PC-9 (cell line): Measurements from ENCODE around the gene ALK. TPM values are rescaled to one million over a fixed set of nuclear protein-coding genes. Genes with fewer than 3 reads are reported as not detected.

Source experiments
- BruUV-seq: library from RNA; stranded (reverse); fragments of 400-500 nt; replicated peaks from 2 replicates; lab custom pipeline; 2021; lab: Mats Ljungman, UMichigan
- CTCF ChIA-PET: fragments of 300-600 bp; sonication (Branson Sonifier 250); formaldehyde crosslinking; loops from one replicate; lab custom pipeline; 2022; ENCODE audit warnings: antibody characterized with exemption; lab: Charles Lee
- POLR2A ChIA-PET: fragments of 300-600 bp; sonication (Branson Sonifier 250); formaldehyde crosslinking; loops from one replicate; lab custom pipeline; 2022; ENCODE audit warnings: antibody characterized with exemption; ENCODE audit not compliant: unreplicated experiment; lab: Charles Lee
- DNase-seq, 2 experiments: peaks; one replicate each; pipeline versions ENCODE4 v3.0.0 to v3.0.0-alpha.2; 2015 to 2022; ENCODE audit warnings: mixed read lengths in 1 of 2
- H2AFZ ChIP-seq: fragments of 200-600 bp; sonication (generic); 2 replicates; pipeline ENCODE4 v1.8.1; 2017; ENCODE audit warnings: antibody characterized with exemption
- H3F3A ChIP-seq: fragments of 200-600 bp; sonication (generic); 2 replicates; pipeline ENCODE4 v1.8.1; 2017; ENCODE audit warnings: antibody characterized with exemption, mild to moderate bottlenecking, low read depth; ENCODE audit not compliant: insufficient read depth
- H3K27ac ChIP-seq: fragments of 200-600 bp; sonication (generic); 2 replicates; pipeline ENCODE4 v1.6.1; 2016; ENCODE audit warnings: mixed run types
- H3K27me3 ChIP-seq: fragments of 200-600 bp; sonication (generic); 2 replicates; pipeline ENCODE4 v1.6.1; 2016; ENCODE audit warnings: low read depth, mixed run types; ENCODE audit not compliant: insufficient read depth
- H3K36me3 ChIP-seq: fragments of 200-600 bp; sonication (generic); 2 replicates; pipeline ENCODE4 v1.6.1; 2016; ENCODE audit warnings: low read depth, mixed run types
- H3K4me1 ChIP-seq: fragments of 200-600 bp; sonication (generic); replicated peaks from 2 replicates; pipeline ENCODE4 v1.6.1; 2016; ENCODE audit warnings: mixed run types; ENCODE audit not compliant: insufficient read depth
- H3K4me2 ChIP-seq: fragments of 200-600 bp; sonication (generic); 2 replicates; pipeline ENCODE4 v1.6.1; 2017; ENCODE audit warnings: mixed run types
- H3K4me3 ChIP-seq: fragments of 200-600 bp; sonication (generic); 2 replicates; pipeline ENCODE4 v1.6.1; 2016; ENCODE audit warnings: mixed run types
- H3K79me2 ChIP-seq: fragments of 200-600 bp; sonication (generic); 2 replicates; pipeline ENCODE4 v1.6.1; 2017; ENCODE audit warnings: low read depth, mixed run types
- H3K9me2 ChIP-seq: fragments of 200-600 bp; sonication (generic); 2 replicates; pipeline ENCODE4 v1.8.1; 2017; ENCODE audit warnings: mild to moderate bottlenecking; ENCODE audit not compliant: insufficient read depth
- H3K9me3 ChIP-seq: fragments of 200-600 bp; sonication (generic); 2 replicates; pipeline ENCODE4 v1.8.1; 2016; ENCODE audit warnings: low read depth; ENCODE audit not compliant: insufficient read depth
- H4K20me1 ChIP-seq: fragments of 200-600 bp; sonication (generic); 2 replicates; pipeline ENCODE4 v1.8.1; 2017; ENCODE audit not compliant: insufficient read depth
- CTCF ChIP-seq: fragments of 200-600 bp; sonication (generic); conservative IDR thresholded peaks from 2 replicates; pipeline ENCODE4 v1.6.1; 2017; ENCODE audit warnings: mixed run types, antibody characterized with exemption, mild to moderate bottlenecking, moderate library complexity
- EZH2 ChIP-seq: fragments of 200-600 bp; sonication (generic); IDR thresholded peaks from 2 replicates; pipeline ENCODE4 v1.8.0; 2017; ENCODE audit warnings: antibody characterized with exemption, low read depth
- intact Hi-C: fragments of 100-400 bp; cut with micrococcal nuclease; formaldehyde crosslinking; loops from one replicate; pipeline ENCODE4 v1.10.0; 2022; ENCODE audit not compliant: unreplicated experiment
- total RNA-seq: library from RNA; stranded (reverse); gene quantifications from 2 replicates; pipeline ENCODE4 v1.2.3, GENCODE V29; 2021

ALK gene
- total RNA-seq, 1 experiment from 2014 or later = not detected

- no peaks in the 10 kb centered on the region for H3K36me3 ChIP-seq
- H3F3A ChIP-seq = no peaks in the 10 kb centered on the region
- TF ChIP-seq EZH2 (no peak), CTCF (no peak)
- ChIA-PET POLR2A (no interaction called here), CTCF (no interaction called here)
- DNase-seq = no peak
- no peaks in the 10 kb centered on the region for H3K9me3 ChIP-seq
- intact Hi-C loops = no loop called here
- H2AFZ ChIP-seq = no peak overlapping the region
- H3K4me1 ChIP-seq = no peaks in the 10 kb centered on the region
- no peaks in the 10 kb centered on the region for H3K9me2 ChIP-seq
- no TSS peak for BruUV-seq
- no peak overlapping the region for H3K4me3 ChIP-seq
- no peak overlapping the region for H3K4me2 ChIP-seq
- no peaks in the 10 kb centered on the region; the same call in 1 of the 2 replicates for H4K20me1 ChIP-seq
- H3K27me3 ChIP-seq = peaks cover 96% of the 10 kb centered on the region
- H3K27ac ChIP-seq = no peak overlapping the region
- H3K79me2 ChIP-seq = no peaks in the 10 kb centered on the region
Measured at GRCh38 chr2:29479401-29479800, 442.0 kb downstream of the ALK start.

GRCh38 chr2:29478641-29479040, 442.7 kb downstream of the ALK start:
- CTCF ChIA-PET = no interaction called here
- TF ChIP-seq CTCF = no peak
- no peak for TF ChIP-seq EZH2
- H3K4me1 ChIP-seq = no peaks in the 10 kb centered on the region

DNA sequence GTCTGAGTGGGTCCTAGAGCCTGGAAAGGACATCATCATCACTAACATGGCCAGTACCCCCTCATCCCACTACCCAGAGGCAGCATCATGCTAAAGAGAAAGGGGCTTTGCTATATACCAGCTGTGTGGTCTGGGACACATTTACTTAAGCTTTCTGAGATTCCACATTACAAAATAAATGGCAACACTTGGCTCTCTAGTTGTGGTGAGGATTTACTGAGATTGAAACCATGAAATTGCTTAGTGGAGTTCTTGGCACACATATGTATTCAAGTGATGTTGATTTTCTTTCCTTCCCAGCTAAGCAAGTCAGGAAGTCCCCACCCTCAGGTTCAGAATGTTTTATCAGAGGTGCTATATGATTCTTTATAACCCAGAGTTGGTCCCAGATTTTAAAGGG, 444.2 kb downstream of the ALK start:
- TF ChIP-seq CTCF (no peak), EZH2 (no peak)
- Histone ChIP-seq H3K4me2 (no peak overlapping the region), H2AFZ (no peak overlapping the region), H3K9me3 (no peaks in the 10 kb centered on the region), H3K27ac (no peak overlapping the region), H3K36me3 (no peaks in the 10 kb centered on the region), H3K4me1 (no peaks in the 10 kb centered on the region), H4K20me1 (no peaks in the 10 kb centered on the region; the same call in 1 of the 2 replicates), H3K27me3 (peaks cover 85% of the 10 kb centered on the region), H3K9me2 (no peaks in the 10 kb centered on the region), H3K4me3 (no peak overlapping the region), H3K79me2 (no peaks in the 10 kb centered on the region), H3F3A (no peaks in the 10 kb centered on the region)
- intact Hi-C loops = no loop called here
- no peak for DNase-seq
- ChIA-PET POLR2A (no interaction called here), CTCF (no interaction called here)
- BruUV-seq = no TSS peak

More at GRCh38 chr2:29478641-29479040, 442.7 kb downstream of the ALK start:
- Histone ChIP-seq H3K27me3 (peaks cover 92% of the 10 kb centered on the region), H4K20me1 (no peaks in the 10 kb centered on the region; the same call in 1 of the 2 replicates), H3F3A (no peaks in the 10 kb centered on the region), H3K36me3 (no peaks in the 10 kb centered on the region), H3K27ac (no peak overlapping the region), H3K9me3 (no peaks in the 10 kb centered on the region), H3K4me3 (no peak overlapping the region), H3K4me2 (no peak overlapping the region), H2AFZ (no peak overlapping the region), H3K79me2 (no peaks in the 10 kb centered on the region), H3K9me2 (no peaks in the 10 kb centered on the region)
- no TSS peak for BruUV-seq
- POLR2A ChIA-PET = no interaction called here
- intact Hi-C loops = no loop called here
- DNase-seq = no peak
